Vagina (tissue), 2 donors: ENCODE data around the gene ANKRD53. TPM values are rescaled to one million over a fixed set of nuclear protein-coding genes. Genes with fewer than 3 reads are reported as not detected.

Source experiments
- DNase-seq, 2 donors: peaks; one replicate each; pipeline ENCODE4 v3.0.0-alpha.2; 2017; ENCODE audit errors: extremely low spot score in 2 of 2
- H3K27ac ChIP-seq: fragments of 200-600 bp; sonication (generic); one replicate; pipeline ENCODE4 v1.5.1; 2019
- H3K27me3 ChIP-seq: fragments of 200-600 bp; sonication (generic); one replicate; pipeline ENCODE4 v1.5.1; 2019
- H3K36me3 ChIP-seq, 2 donors: fragments of 200-600 bp; sonication (generic); one replicate each; pipeline ENCODE4 v1.5.1; 2017 to 2019
- H3K4me1 ChIP-seq: fragments of 200-600 bp; sonication (generic); one replicate; pipeline ENCODE4 v1.5.1; 2019
- H3K4me3 ChIP-seq, 2 donors: fragments of 200-600 bp; sonication (generic); 1 replicate in 1 of 2; 2 replicates in 1 of 2; pipeline ENCODE4 v1.5.1; 2016 to 2019
- H3K9me3 ChIP-seq: fragments of 200-600 bp; sonication (generic); one replicate; pipeline ENCODE4 v1.5.1; 2019
- POLR2A ChIP-seq, 2 donors: fragments of 450-650 bp; IDR thresholded peaks; one replicate each; pipeline ENCODE4 v1.6.1; 2017; ENCODE audit warnings: antibody characterized with exemption in 2 of 2, mild to moderate bottlenecking in 2 of 2, moderate library complexity in 2 of 2
- POLR2AphosphoS5 ChIP-seq, 2 donors: sonication (generic); formaldehyde crosslinking; IDR thresholded peaks; one replicate each; pipeline ENCODE4 v1.9.0; 2017; ENCODE audit warnings: antibody characterized with exemption in 2 of 2, mild to moderate bottlenecking in 2 of 2, low read depth in 1 of 2; ENCODE audit not compliant: insufficient read depth in 1 of 2
- intact Hi-C: fragments of 100-400 bp; cut with DNase I; formaldehyde crosslinking; loops from one replicate; pipeline ENCODE4 v1.15.1; 2023
- total RNA-seq: library from RNA; depleted of rRNA; stranded (reverse); fragments of >200 nt; gene quantifications from one replicate; pipeline ENCODE4 v1.2.3, GENCODE V29; 2016
- TF ChIP-seq, protein P1 (sequence below), 3 experiments: fragments of 450-650 bp in 2 of 3; fragments of 200-600 bp in 1 of 3; sonication (generic) in 1 of 3; IDR thresholded peaks; one replicate each; pipeline ENCODE4 v1.5.1; 2017 to 2019; ENCODE audit warnings: antibody characterized with exemption in 3 of 3, mild to moderate bottlenecking in 2 of 3, moderate library complexity in 2 of 3

Gene ANKRD53
- total RNA-seq, 1 donor from 2014 or later = 4.9 TPM

DNA sequence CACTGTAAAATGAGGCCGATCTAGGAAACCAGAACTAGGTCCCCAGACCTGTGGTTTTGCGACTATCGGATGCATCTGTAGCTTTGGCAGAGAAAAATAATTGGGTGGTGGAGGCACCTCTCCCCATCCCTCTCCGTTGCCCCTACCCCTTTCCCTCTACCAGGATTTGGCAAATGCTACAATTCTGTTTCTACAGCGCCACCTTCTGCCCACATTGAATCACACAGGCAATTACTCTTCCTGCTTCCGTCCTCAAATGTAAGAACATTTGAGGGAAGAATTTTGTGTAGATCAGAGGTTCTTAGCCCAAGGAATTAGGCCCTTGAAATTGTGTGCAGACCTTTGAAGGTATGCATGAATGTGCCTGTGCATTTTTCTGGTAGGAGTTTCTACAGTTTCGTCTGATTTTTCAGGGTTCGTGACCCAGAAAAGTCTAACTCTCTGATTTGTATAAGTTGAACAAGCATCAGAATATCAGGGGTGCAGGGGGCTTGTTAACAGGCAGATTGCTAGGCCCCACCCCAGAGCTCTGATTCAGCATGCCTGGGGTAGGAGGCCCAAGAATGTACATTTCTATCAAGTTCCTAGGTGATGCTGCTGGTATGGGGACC lies 31.5 kb upstream of the ANKRD53 start:
- no peaks in the 10 kb centered on the region for H3K9me3 ChIP-seq
- no peak overlapping the region for H3K27ac ChIP-seq
- H3K27me3 ChIP-seq = no peaks in the 10 kb centered on the region
- H3K4me3 ChIP-seq = no peak overlapping the region
- DNase-seq = peak; percentile 62 to 72
- H3K4me1 ChIP-seq = peaks cover 12% of the 10 kb centered on the region
- intact Hi-C loops = loop anchor here (10.0 kb wide), 1 partner anchor 82 kb away; no protein-coding TSS in a partner anchor
- no peak for TF ChIP-seq POLR2A (IDR thresholded peaks at IDR 0.05)
- TF ChIP-seq, protein P1, sequence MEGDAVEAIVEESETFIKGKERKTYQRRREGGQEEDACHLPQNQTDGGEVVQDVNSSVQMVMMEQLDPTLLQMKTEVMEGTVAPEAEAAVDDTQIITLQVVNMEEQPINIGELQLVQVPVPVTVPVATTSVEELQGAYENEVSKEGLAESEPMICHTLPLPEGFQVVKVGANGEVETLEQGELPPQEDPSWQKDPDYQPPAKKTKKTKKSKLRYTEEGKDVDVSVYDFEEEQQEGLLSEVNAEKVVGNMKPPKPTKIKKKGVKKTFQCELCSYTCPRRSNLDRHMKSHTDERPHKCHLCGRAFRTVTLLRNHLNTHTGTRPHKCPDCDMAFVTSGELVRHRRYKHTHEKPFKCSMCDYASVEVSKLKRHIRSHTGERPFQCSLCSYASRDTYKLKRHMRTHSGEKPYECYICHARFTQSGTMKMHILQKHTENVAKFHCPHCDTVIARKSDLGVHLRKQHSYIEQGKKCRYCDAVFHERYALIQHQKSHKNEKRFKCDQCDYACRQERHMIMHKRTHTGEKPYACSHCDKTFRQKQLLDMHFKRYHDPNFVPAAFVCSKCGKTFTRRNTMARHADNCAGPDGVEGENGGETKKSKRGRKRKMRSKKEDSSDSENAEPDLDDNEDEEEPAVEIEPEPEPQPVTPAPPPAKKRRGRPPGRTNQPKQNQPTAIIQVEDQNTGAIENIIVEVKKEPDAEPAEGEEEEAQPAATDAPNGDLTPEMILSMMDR (IDR thresholded peaks at IDR 0.05) = peak; percentile 59 to 69 (median 60)
- no peaks in the 10 kb centered on the region for H3K36me3 ChIP-seq

GRCh38 chr2:70947556-70948184 lies 30.8 kb upstream of the ANKRD53 start:
- Histone ChIP-seq H3K27me3 (no peaks in the 10 kb centered on the region), H3K27ac (no peak overlapping the region), H3K9me3 (no peaks in the 10 kb centered on the region), H3K4me3 (peak overlapping the region in 1 of 2 donors; percentile 33), H3K4me1 (peaks cover 12% of the 10 kb centered on the region), H3K36me3 (no peaks in the 10 kb centered on the region)
- DNase-seq = peak in 1 of 2 donors; percentile 70
- intact Hi-C loops = loop anchor here (10.0 kb wide), 1 partner anchor 83 kb away; no protein-coding TSS in a partner anchor
- TF ChIP-seq POLR2AphosphoS5 (IDR thresholded peaks at IDR 0.05; ENCODE audit: insufficient read depth in 1 of 2, low read depth in 1 of 2) (no peak), POLR2A (IDR thresholded peaks at IDR 0.05) (no peak)
- TF ChIP-seq, protein P1 (IDR thresholded peaks at IDR 0.05) = no peak

DNA sequence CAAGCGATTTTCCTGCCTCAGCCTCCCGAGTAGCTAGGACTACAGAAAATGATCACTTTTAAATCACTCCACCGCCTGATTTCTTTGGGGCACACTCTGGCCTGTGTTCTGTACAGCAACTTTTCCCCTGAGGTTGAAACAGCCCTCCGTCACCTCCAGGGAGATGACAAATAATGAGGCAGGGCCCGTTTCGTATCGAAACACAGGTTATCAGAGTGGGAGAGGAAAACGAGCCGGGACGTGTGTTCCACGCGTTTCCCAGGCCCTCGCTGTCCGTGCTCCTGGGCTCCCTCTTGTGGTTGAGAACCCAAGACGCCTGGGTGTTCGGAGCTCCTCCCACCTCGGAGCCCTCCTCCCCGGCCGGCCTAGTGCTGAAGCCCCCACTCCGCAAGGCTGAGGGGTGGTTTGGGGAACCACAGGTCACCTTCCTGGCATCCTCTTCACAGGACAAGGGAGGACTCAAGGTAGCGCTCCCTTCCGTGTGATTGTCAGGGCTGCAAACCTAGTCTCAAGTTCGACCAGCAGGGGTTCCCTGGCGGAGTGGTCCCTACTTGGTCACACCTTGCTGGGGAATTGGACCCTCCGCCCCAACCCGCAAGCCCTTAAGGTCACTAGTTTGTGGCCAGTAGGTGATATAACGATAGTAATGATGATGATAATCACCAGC lies 30.0 kb upstream of the ANKRD53 start:
- intact Hi-C loops = loop anchor here (10.0 kb wide), 1 partner anchor 84 kb away; no protein-coding TSS in a partner anchor
- Histone ChIP-seq H3K27ac (no peak overlapping the region), H3K4me1 (peaks cover 12% of the 10 kb centered on the region), H3K9me3 (no peaks in the 10 kb centered on the region), H3K36me3 (no peaks in the 10 kb centered on the region), H3K27me3 (no peaks in the 10 kb centered on the region), H3K4me3 (peak overlapping the region; percentile 33 to 36)
- TF ChIP-seq POLR2A (IDR thresholded peaks at IDR 0.05) = no peak
- TF ChIP-seq, protein P1 (IDR thresholded peaks at IDR 0.05) = peak; percentile 46 to 81 (median 61)
- DNase-seq = peak in 1 of 2 donors; percentile 84

DNA sequence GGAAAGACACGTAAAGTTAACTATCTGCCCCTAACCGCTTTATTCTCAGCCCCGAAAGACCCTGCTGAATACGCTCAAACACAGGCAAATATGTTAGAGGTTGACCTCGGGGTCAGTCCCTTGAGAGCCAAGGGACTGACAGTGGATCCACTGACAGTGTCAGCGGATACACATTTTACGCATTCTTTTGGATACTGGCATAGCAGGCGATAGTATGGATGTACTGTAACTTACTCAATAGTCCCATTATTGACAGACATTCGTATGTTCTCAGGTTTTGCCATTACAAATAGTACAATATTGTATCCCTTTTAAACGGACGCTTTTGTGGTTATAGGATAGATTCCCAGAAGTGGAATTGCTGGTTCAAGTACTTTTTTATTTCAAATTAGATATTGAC lies 29.3 kb upstream of the ANKRD53 start:
- H3K9me3 ChIP-seq = no peaks in the 10 kb centered on the region
- TF ChIP-seq POLR2AphosphoS5 (IDR thresholded peaks at IDR 0.05; ENCODE audit: insufficient read depth in 1 of 2, low read depth in 1 of 2) (no peak), POLR2A (IDR thresholded peaks at IDR 0.05) (no peak)
- TF ChIP-seq, protein P1 (IDR thresholded peaks at IDR 0.05) = no peak
- no peaks in the 10 kb centered on the region for H3K27me3 ChIP-seq
- no peak overlapping the region for H3K4me3 ChIP-seq
- H3K4me1 ChIP-seq = peaks cover 12% of the 10 kb centered on the region
- no peak overlapping the region for H3K27ac ChIP-seq
- H3K36me3 ChIP-seq = no peaks in the 10 kb centered on the region
- DNase-seq = no peak
- intact Hi-C loops = loop anchor here (10.0 kb wide), 1 partner anchor 84 kb away; no protein-coding TSS in a partner anchor
